GM04504 (cell line): ENCODE results near the gene SMARCD1.
"Not testable (repeated sequence)": the region's sequence is repeated elsewhere in the genome, so short reads cannot be mapped to it uniquely, and the experiment has no call there.

Experiments
- DNase-seq: peaks from one replicate; pipeline ENCODE4 v3.0.0-alpha.2; 2012; ENCODE audit warnings: low read depth

The SMARCD1 gene

GRCh38 chr12:50145439-50145838 is 60.3 kb downstream of the SMARCD1 start:
- DNase-seq, result no peak

GRCh38 chr12:50147281-50147680 is 62.1 kb downstream of the SMARCD1 start:
- DNase-seq, result no peak

- not testable (repeated sequence) for DNase-seq
These were observed 62.9 kb downstream of the SMARCD1 start for GRCh38 chr12:50148011-50148410.

GRCh38 chr12:50149311-50149710 is 64.2 kb downstream of the SMARCD1 start:
- DNase-seq, result no peak
